Smooth muscle cell of trachea (primary cell): ENCODE results near the gene CHMP5. TPM values are rescaled to one million over a fixed set of nuclear protein-coding genes. Genes with fewer than 3 reads are reported as not detected.

ENCODE experiments used
- total RNA-seq: library from RNA; depleted of rRNA; stranded (reverse); fragments of >200 nt; gene quantifications from 2 replicates; pipeline ENCODE4 v1.2.1, GENCODE V29; 2014

Gene CHMP5
- total RNA-seq, result 93.6 and 113 TPM in 2 replicates

GRCh38 chr9:33264473-33265177 is at the start of gene CHMP5, which contains the start of gene BAG1:
Gene CHMP5, plus strand, starts transcription at chr9:33265049. Its CDS starts 30 bp downstream, at chr9:33265079.
Gene BAG1, minus strand, starts transcription at chr9:33264708.

GRCh38 chr9:33239921-33240320 is 24.9 kb upstream of the CHMP5 start, which contains the start of gene SPINK4:
Gene SPINK4, plus strand, starts transcription at chr9:33240167. Its CDS starts 42 bp downstream, at chr9:33240209.

GRCh38 chr9:33290247-33291030 is 25.6 kb downstream of the CHMP5 start, which contains the start of gene NFX1:
Gene NFX1, plus strand, starts transcription at chr9:33290516. Its CDS starts 57 bp downstream, at chr9:33290573.

Other genes starting within 250 kb of the CHMP5 start
- gene DNAJA1, start 239.8 kb upstream of the CHMP5 start, total RNA-seq, result 94.6 and 102 TPM in 2 replicates
- 33.4 and 38.5 TPM in 2 replicates for gene SMU1, start 188.4 kb upstream of the CHMP5 start, total RNA-seq
- 31.1 and 32.3 TPM in 2 replicates for gene B4GALT1, start 97.7 kb upstream of the CHMP5 start, total RNA-seq
- not detected in 2 replicates for gene SPINK4, start 24.9 kb upstream of the CHMP5 start, total RNA-seq
- 13.7 and 26.9 TPM in 2 replicates for gene BAG1, start 341 bp upstream of the CHMP5 start, total RNA-seq
- 27.1 and 33.4 TPM in 2 replicates for gene NFX1, start 25.5 kb downstream of the CHMP5 start, total RNA-seq
- gene AQP7, start 137.5 kb downstream of the CHMP5 start, total RNA-seq, result 0.29 and 0.99 TPM in 2 replicates
- gene AQP3, start 182.5 kb downstream of the CHMP5 start, total RNA-seq, result 2.6 and 21.2 TPM in 2 replicates
- gene NOL6, start 208.9 kb downstream of the CHMP5 start, total RNA-seq, result 20.7 and 28.3 TPM in 2 replicates